Astrocyte of the cerebellum (primary cell): Measurements from ENCODE around the gene DPEP2NB.
"Not testable (repeated sequence)": the region's sequence is repeated elsewhere in the genome, so short reads cannot be mapped to it uniquely, and the experiment has no call there.

ENCODE experiments used
- DNase-seq: peaks from one replicate; pipeline ENCODE4 v3.0.0-alpha.2; 2011; ENCODE audit warnings: low read depth
- H3K4me3 ChIP-seq: 2 replicates; pipeline ENCODE4 v1.5.1; 2011; ENCODE audit warnings: mild to moderate bottlenecking, low read depth, low read length, moderate library complexity
- CTCF ChIP-seq: IDR thresholded peaks from 2 replicates; pipeline ENCODE4 v1.5.1; 2012; ENCODE audit warnings: low read length, low read depth, moderate library complexity, mild to moderate bottlenecking; ENCODE audit errors: missing control alignments
- in situ Hi-C: cut with HindIII; loops from 2 replicates; pipeline ENCODE4 v1.10.0; 2017; ENCODE audit warnings: low sequenced_read_pairs

The DPEP2NB gene

GRCh38 chr16:68021490-68021889 is 5.8 kb upstream of the DPEP2NB start:
- no peak for DNase-seq
- no peak for TF ChIP-seq CTCF
- in situ Hi-C loops = loop anchor here (25.0 kb wide), 1 partner anchor 109 kb away; no protein-coding TSS in a partner anchor
- no peak overlapping the region for H3K4me3 ChIP-seq

- in situ Hi-C loops = loop anchor here (25.0 kb wide), 1 partner anchor 107 kb away; no protein-coding TSS in a partner anchor
- H3K4me3 ChIP-seq = no peak overlapping the region
- no peak for TF ChIP-seq CTCF
Measured at GRCh38 chr16:68019167-68019680, 3.5 kb upstream of the DPEP2NB start.

DNA sequence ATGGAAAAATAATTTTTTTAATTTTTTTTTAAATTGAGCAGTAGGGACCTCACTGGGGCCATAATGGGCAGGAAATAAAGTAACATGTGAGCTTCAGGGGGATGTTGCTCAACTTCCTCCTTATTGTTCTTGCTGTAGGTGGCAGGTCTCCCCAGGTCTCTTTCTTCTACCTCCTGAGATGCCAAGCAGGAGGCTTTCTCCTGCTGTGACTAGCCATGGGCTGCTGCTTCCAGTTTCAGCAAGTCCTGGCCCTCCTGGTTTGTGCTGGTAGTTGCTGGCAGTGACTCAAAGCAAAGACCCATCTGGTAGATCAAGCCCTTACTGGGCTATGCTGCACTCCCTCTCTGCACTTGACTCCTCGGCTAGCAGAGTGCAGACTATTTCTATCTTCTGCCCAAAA is 2.3 kb downstream of the DPEP2NB start:
- DNase-seq = no peak
- no peak for TF ChIP-seq CTCF
- H3K4me3 ChIP-seq = no peak overlapping the region
- in situ Hi-C loops = loop anchor here (25.0 kb wide), 1 partner anchor 101 kb away; no protein-coding TSS in a partner anchor

More at GRCh38 chr16:68019167-68019680, 3.5 kb upstream of the DPEP2NB start:
- DNase-seq = no peak

GRCh38 chr16:68009872-68010271 is 5.8 kb downstream of the DPEP2NB start:
- in situ Hi-C loops = loop anchor here (25.0 kb wide), 1 partner anchor 98 kb away; no protein-coding TSS in a partner anchor
- H3K4me3 ChIP-seq, DNase-seq: not testable (repeated sequence)

- H3K4me3 ChIP-seq = no peak overlapping the region
- in situ Hi-C loops = loop anchor here (25.0 kb wide), 1 partner anchor 97 kb away; no protein-coding TSS in a partner anchor
- DNase-seq = no peak
- TF ChIP-seq CTCF = no peak
Measured at GRCh38 chr16:68009157-68009735, 6.5 kb downstream of the DPEP2NB start.

DNA sequence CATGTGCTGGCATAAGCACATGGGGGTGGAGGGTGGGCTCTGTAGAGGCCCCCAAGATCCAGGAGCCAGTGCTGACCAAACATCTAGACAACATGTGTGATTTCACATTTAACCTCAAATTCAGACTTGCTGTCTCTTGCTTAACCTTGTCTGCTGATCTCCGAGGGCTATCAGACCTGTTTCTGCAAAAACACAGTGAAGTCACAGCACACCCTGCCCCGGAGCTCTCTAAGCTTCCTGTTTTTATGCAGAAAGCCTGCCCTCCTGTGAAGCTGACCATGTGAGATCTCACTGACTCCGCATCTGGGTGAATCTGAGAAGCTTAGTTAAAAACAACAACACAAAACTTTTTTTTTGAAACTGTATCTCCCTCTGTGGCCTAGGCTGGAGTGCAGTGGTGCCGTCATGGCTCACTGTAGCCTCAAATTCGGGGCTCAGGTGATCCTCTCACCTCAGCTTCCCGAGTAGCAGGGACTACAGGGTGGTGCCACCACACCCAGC is 9.9 kb downstream of the DPEP2NB start:
- in situ Hi-C loops = loop anchor here (25.0 kb wide), 1 partner anchor 94 kb away; no protein-coding TSS in a partner anchor
- DNase-seq = no peak
- no peak overlapping the region for H3K4me3 ChIP-seq
- TF ChIP-seq CTCF = no peak

GRCh38 chr16:68005211-68005610 is 10.5 kb downstream of the DPEP2NB start:
- in situ Hi-C loops = loop anchor here (25.0 kb wide), 1 partner anchor 93 kb away; no protein-coding TSS in a partner anchor
- no peak for TF ChIP-seq CTCF
- no peak for DNase-seq
- H3K4me3 ChIP-seq = no peak overlapping the region
